Occipital lobe (tissue), 2 donors: ENCODE measurements around the gene ZKSCAN2. TPM values are rescaled to one million over a fixed set of nuclear protein-coding genes. Genes with fewer than 3 reads are reported as not detected.

ENCODE experiments used
- DNase-seq: peaks from one replicate; lab custom pipeline; 2025; lab: John Stamatoyannopoulos, UW
- total RNA-seq: library from RNA; depleted of rRNA; stranded (reverse); fragments of >200 nt; gene quantifications from one replicate; pipeline ENCODE4 v1.2.3, GENCODE V29; 2014

Gene ZKSCAN2
- total RNA-seq, 1 donor from 2014 or later: 14.0 TPM

DNA sequence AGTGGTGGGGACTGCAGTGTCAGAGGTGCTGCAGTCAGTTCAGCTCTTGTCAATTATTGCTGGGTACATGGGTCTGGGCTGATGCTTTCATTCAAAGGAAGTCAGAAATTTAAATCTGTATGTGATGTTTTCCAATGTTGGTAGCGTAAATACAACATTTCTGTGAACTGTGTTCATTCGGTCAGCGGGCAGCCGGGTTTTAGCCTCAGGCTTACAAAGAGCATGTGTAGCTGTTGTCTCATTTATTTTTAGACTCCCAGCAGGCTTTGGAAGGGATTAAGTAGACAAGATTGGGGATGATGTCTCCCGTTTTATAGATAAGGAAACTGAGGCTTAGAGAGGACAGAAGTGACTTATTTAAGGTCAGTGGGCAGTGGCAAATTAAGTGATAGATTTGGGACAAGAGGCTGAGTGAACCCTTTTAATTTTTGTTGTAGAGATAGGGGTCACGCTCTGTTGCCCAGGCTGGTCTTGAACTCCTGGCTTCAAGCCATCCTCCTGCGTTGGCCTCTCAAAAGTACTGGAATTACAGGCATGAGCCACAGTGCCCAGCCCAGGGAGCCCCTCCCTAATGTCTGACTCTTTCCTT is 32.8 kb downstream of the ZKSCAN2 start:
- DNase-seq: no peak

- no peak for DNase-seq
These were observed 33.7 kb downstream of the ZKSCAN2 start for GRCh38 chr16:25223964-25224363.

DNA sequence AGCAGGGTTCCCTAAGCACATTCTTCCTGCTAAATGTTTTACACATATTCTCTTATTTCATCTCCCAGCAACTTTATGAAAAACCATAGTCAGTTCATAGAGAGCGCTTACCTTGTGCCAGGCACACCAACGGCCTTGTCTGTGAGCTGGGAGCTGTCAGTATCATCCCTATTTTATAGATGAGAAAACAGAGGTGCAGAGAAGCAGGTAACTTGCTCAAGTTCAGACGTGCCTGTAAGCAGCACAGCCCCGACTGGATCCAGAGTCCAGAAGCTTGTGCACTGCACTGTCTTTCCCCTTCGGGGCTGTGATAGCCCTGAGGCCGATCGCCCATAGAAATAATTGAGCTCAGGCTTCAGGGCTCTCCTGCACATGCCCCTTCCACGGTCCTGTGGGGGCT is 34.7 kb downstream of the ZKSCAN2 start:
- no peak for DNase-seq

DNA sequence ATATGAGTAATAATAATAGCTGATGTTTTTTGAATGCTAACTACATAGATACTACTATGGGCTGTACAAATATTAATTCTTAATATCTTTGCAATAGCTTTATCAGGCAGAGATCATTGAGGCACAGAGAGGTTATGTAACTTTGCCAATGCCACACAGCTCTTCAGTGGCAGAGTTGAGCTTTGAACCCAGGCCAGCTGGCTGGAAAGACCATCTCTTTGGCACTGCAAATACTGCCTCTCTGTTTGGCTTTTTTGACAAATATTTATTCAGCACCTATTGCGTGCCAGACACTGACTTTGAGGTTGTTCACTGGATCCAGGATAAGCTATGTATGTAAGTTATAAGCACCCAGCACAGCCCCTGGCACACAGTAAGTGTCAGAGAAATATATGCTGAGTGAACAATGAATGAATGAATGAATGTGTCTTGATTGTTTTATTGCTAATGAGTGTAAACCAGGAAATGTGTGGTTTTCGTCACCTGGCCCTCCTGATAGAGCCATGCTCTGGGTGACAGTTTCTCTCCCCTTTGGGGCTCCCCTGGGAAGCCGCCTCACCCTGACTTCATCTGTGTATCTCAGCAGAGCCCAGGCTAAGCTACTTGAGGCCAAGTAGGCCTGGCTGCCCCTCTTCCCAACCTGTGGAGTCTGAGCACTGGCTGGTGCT is 38.4 kb downstream of the ZKSCAN2 start:
- no peak for DNase-seq

- DNase-seq: no peak
These were observed 39.7 kb downstream of the ZKSCAN2 start for GRCh38 chr16:25217921-25218320.

- no peak for DNase-seq
These were observed 40.5 kb downstream of the ZKSCAN2 start for GRCh38 chr16:25217112-25217511.

GRCh38 chr16:25213709-25214397 is 43.8 kb downstream of the ZKSCAN2 start:
- DNase-seq: no peak

DNA sequence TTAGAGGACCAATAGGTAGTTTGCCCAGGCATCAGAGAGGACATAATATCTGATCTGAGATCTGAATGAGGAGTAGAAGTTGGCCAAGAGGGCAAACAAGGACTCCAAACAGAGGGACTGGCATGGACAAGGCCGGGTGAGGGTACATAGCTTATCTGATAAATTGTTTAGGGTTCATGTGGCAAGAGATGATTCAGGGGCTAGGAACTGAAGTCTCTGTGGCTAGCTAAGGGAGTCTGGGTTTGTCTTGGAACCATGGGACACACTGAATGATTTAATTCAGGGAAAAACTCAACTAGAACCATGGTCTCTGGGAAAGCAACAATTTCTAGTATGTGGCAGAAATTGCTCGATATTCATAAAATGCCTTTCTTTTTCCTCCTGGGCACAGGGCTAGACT is 45.0 kb downstream of the ZKSCAN2 start:
- DNase-seq: no peak

- DNase-seq: no peak
These were observed 46.9 kb downstream of the ZKSCAN2 start for GRCh38 chr16:25210758-25211157.

DNA sequence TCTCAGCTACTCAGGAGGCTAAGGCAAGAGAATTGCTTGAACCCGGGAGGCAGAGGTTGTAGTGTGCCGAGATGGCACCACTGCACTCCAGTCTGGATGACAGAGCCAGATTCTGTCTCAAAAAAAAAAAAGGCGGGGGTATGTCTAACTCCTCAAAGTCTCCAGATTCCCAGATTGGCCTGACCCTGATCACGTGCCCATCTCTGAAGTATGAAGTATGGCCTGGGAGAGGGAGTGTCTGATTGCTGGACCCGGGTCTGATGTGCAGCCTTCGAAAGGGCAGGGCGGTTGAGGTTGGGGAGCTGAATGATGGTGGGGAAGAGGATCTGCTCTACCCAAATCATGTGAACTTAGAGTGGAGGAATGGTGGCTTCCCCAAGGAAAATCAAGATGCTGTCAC is 58.2 kb downstream of the ZKSCAN2 start:
- DNase-seq: no peak

DNA sequence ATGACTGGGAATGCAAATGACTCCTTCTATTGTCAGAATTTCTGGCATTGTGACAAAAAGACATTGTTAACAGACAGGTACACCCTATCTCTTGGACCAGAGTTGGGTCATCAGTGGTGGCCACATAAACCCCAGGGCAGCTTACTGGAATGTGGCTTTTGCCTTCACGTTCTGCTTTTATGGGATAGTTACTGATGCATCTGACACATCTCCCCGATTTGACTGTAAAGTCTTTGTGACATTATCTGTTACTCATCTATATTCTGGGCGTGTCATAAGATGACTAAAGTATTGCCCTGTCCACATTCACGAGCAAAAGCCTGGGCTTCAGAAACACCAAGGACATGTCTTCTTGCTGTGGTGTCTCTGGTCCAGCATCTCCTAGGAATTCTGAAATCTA is 59.6 kb downstream of the ZKSCAN2 start:
- no peak for DNase-seq

DNA sequence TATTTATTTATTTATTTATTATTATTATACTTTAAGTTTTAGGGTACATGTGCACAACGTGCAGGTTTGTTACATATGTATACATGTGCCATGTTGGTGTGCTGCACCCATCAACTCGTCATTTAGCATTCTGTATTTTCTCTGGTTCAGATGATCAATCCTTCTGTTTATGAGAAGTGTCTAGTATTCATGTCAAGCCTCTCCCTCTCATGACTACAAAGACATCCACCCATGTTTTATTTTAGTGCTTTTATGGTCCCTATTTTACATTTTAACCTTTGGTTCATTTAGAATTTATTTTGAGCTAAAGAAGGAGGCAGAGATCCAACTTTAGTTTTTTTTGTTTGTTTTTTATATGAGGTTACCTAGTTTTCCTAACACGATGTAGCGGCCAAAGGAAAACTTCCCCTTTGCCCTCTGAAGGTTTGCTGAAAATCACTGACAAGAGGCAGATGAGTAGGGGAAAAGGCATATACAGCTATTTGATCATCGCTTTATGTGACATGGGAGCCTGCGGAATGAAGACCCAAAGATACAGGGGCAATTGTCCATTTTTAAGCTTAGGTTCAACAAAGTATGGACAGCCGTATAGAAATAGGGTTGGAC is 63.3 kb downstream of the ZKSCAN2 start:
- DNase-seq: no peak

- no peak for DNase-seq
These were observed 65.5 kb downstream of the ZKSCAN2 start for GRCh38 chr16:25192096-25192495.

GRCh38 chr16:25189305-25189704 is 68.3 kb downstream of the ZKSCAN2 start:
- DNase-seq: no peak

DNA sequence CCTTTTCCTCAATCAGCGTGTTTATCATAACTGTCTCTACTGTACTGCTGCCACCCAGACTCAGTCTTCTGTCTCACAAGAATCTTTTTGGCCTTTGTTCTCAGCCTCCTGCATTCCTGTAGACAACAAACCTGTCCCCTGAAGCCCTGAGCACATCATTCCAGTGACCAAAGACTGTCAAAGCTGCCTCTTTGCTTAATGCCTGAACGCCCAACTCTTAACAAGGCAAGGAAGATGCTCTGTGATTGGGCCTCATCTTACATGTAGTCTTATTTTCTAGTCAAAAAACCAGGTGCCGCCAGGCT is 70.2 kb downstream of the ZKSCAN2 start:
- no peak for DNase-seq

Other genes with a start within 250 kb of the ZKSCAN2 start
- gene ARHGAP17, start 242.5 kb downstream of the ZKSCAN2 start, total RNA-seq: 22.3 TPM
- gene LCMT1, start 146.1 kb downstream of the ZKSCAN2 start, total RNA-seq: 42.3 TPM
- gene AQP8, start 40.9 kb downstream of the ZKSCAN2 start, total RNA-seq: not detected